Measurements from ENCODE around the gene RHOT2.

Gene RHOT2

GRCh38 chr16:632486-633335, 35.2 kb upstream of the RHOT2 start:
- no peak for DNase-seq

GRCh38 chr16:633336-634050, 34.4 kb upstream of the RHOT2 start:
- no peak for DNase-seq

- DNase-seq, result no peak
Observed at GRCh38 chr16:634051-634670, 33.8 kb upstream of the RHOT2 start.

- DNase-seq, result no peak
Observed at GRCh38 chr16:634996-635395, 32.9 kb upstream of the RHOT2 start.

GRCh38 chr16:635573-636205, 32.2 kb upstream of the RHOT2 start:
- peak; percentile 46 for DNase-seq

- peak; percentile 99 for DNase-seq
Observed at GRCh38 chr16:636206-637080, 31.5 kb upstream of the RHOT2 start, which contains the start of gene METTL26. Gene METTL26 (minus strand): TSS chr16:636305. CDS start chr16:636290, 15 bp downstream.

GRCh38 chr16:637081-638018, 30.6 kb upstream of the RHOT2 start:
- peak; percentile 55 for DNase-seq

- no peak for DNase-seq
Observed at GRCh38 chr16:638034-638543, 29.8 kb upstream of the RHOT2 start.

- DNase-seq, result no peak
Observed at GRCh38 chr16:638836-639235, 29.1 kb upstream of the RHOT2 start.

GRCh38 chr16:640614-641013, 27.3 kb upstream of the RHOT2 start:
- DNase-seq, result no peak

GRCh38 chr16:641326-642188, 26.4 kb upstream of the RHOT2 start, which contains the start of gene MCRIP2:
Gene MCRIP2 (plus strand): TSS chr16:641828. CDS start chr16:641992, 164 bp downstream.
- DNase-seq, result peak; percentile 92

GRCh38 chr16:642189-643049, 25.5 kb upstream of the RHOT2 start:
- DNase-seq, result peak; percentile 68

- DNase-seq, result no peak
Observed at GRCh38 chr16:643050-643368, 24.9 kb upstream of the RHOT2 start.

- no peak for DNase-seq
Observed at GRCh38 chr16:644556-644955, 23.4 kb upstream of the RHOT2 start.

GRCh38 chr16:645852-646678, 21.9 kb upstream of the RHOT2 start:
- DNase-seq, result no peak

- no peak for DNase-seq
Observed at GRCh38 chr16:646679-647172, 21.2 kb upstream of the RHOT2 start.

- DNase-seq, result no peak
Observed at GRCh38 chr16:647173-647902, 20.6 kb upstream of the RHOT2 start.

Measured in NCI-H146 (cell line).